ENCODE measurements around the gene WT1. TPM values are rescaled to one million over a fixed set of nuclear protein-coding genes. Genes with fewer than 3 reads are reported as not detected.

WT1 gene
- total RNA-seq, 1 donor from 2014 or later: not detected

DNA sequence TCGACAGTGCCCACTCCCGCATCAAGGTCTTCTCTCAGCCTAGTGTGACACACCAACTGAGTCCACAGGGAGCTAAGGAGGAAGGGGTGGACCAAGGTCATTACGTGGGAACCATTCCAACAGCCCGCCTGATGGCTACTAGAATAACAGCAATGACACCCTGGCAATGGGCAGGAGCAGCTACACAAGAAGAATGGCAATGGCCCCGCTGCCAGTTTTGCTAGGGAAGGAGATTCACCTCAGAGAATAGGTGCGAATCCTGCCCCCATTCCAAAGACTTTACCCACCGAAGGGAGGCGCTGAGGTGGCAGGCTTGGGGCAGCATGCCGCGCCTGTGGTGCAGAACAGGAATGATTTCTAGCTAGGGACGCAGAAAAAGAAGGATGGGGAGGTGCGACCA lies 9.1 kb downstream of the WT1 start:
- intact Hi-C loops (cut with micrococcal nuclease): loop anchor here (2.0 kb wide), 1 partner anchor 15 kb away; no protein-coding TSS in a partner anchor

- intact Hi-C loops (cut with micrococcal nuclease): loop anchor here (2.0 kb wide), 1 partner anchor 15 kb away; no protein-coding TSS in a partner anchor
These were observed 9.6 kb downstream of the WT1 start for GRCh38 chr11:32425761-32426160.

DNA sequence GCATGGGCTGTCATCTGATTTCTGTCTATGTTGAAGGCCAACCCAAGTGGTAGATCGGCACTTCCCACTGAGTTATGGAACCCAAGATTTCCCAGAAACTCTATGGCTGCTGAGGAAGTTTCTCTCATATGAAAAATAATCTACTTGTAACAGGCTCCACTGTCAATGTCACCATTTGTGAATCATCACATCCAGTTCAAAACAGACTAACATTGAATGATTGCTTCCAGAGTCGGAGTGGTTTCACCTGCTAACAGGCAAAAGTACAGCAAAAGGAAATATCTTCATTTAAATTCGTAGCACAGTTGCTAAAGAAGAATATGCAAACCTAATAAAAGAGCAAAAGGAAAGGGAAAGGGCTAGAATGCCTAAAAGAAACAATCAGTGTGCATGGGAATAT lies 12.8 kb downstream of the WT1 start:
- intact Hi-C loops (cut with micrococcal nuclease): loop anchor here (5.0 kb wide), 2 partner anchors 50 to 90 kb away; no protein-coding TSS in a partner anchor

DNA sequence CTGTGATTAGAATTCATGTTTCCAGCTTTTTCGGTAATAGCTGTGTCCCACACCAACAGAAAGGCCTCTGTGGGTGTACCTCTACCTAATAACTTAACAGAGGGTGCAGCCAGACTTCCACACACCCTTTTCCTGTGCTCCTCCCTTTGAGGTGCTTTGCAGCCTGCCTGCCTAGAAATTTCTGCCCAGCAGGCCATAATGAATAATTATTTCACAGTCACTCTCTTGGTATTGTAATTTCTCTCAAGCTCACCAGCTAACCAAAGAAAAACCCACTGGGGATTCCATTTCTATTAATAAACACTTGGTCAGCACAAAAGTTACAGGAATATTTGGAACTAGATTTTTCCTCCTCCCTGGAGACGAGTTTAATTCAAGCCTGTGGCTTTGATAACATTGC lies 13.3 kb downstream of the WT1 start:
- intact Hi-C loops (cut with micrococcal nuclease): loop anchor here (5.0 kb wide), 2 partner anchors 50 to 90 kb away; no protein-coding TSS in a partner anchor

DNA sequence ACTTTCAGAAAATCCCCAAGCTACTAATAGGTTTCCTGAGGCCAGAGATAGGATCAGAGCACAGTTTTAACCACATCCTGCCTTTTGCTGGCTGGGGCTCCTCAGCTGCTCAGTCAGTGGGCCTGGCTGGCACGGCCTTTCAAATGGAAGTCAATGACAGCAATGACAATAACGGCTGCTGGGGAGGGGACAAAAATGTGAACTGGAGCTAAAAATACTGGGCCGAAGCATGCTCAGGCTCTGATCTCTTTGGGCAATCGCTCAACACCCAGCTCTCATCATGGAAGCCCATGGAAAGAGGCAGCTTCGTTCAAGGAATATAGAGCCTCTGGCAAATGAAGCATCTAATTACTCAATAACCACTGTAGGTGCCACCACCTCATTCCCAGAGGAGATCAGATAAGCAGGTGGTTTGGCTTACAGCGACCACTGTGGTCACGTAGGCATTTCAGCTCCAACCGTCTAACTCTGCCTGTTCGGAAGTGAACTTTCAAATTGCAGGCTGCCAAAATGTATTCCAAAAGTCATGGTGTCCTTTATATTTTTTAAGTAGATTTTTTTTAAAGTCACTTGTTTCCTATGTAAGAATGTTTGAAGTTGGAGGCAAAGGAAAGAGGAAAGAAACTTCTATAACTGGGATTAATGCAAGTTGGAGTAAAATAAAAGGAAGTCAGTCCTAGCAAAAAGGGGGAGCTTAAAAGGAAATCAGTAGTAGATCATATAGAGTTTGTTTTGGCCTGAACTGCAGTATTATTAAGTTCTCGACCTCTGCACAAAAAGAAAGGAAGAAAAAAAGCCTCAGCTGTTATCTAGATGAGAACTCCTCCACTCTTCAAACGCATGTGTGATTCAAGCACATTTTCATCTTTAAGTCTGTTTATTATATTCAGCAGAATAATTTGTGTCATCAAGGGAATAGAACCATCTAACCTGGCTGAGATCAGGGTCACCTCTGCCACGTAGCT lies 14.1 kb downstream of the WT1 start:
- intact Hi-C loops (cut with micrococcal nuclease): loop anchor here (1.0 to 5.0 kb wide), 3 partner anchors 49 to 162 kb away; partner anchors contain the start of gene EIF3M

GRCh38 chr11:32420139-32420538 lies 15.2 kb downstream of the WT1 start:
- intact Hi-C loops (cut with micrococcal nuclease): loop anchor here (1.0 to 5.0 kb wide), 3 partner anchors 48 to 163 kb away; partner anchors contain the start of gene EIF3M

DNA sequence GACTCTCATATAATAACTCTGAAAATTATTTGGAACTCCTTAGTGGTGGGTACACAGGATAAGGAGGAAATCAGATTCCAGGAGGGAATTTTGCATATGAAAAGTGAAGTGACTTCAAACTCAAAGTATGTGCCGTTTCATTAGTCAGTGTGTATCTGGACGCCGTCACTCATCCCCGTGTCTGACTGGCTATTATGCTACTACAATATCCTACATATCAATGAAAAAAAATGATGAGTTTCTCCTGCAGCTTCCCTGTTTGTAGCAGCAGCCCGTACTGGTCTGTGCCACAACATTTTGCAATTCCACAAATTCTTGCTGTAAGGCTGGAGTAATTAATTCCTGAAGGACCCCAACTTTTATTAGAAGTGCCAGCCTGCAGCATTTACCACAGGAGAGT lies 16.5 kb downstream of the WT1 start:
- intact Hi-C loops (cut with micrococcal nuclease): no loop called here

DNA sequence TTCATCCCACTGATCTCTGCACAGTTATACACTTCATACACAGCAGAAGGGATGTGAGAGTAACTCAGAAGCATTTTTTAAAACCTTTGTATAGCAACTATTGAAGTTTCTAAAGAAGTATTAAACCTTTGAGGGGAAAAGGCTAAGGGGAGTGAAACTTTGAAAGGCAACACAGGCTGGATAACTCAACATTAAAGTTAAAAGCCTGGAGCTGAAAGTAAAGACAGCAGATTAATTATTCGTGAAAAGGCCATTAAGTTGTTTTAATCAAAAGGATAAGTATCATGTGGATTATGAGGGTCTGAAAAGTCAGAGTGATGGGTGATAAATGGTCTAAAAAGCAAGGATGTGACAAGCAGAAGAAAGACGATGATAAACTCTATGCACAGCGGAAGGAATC lies 17.5 kb downstream of the WT1 start:
- intact Hi-C loops (cut with micrococcal nuclease): no loop called here

DNA sequence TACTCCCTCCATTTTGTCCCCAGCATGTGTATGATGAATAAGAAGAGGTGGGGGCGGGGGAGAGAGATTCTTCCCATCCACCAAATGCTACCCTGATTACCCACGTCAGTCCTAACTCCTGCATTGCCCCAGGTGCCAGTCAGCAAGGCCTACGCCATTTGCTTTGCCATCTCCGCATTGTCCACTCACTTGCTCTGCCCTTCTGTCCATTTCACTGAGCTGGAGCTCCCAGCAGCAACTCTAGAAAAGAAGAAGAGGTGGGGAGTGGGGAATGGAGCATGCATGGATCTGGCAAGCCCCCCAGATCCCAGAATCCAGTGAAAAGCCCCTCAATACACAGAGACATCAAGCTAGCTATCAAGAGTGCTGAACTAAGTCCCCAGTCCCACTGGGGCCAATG lies 19.0 kb downstream of the WT1 start:
- intact Hi-C loops (cut with micrococcal nuclease): no loop called here

DNA sequence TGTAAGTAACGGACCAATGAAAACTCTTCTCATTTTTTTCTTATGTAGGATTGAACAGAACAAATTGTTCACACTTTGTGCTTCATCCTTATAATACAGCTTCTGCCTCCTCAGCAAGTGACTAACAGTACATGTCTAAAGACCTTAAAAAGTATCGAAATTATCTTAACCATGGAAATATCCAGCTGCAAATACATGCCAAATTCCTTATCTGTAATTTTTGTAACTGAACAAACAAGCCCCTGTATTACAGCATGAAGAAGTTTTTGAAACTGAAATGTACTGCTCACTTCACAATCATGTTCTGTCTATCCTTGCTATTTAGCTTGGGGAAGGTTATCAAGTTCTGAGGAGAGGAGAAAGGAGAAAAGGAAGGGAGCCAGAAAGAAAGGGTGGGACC lies 20.4 kb downstream of the WT1 start:
- intact Hi-C loops (cut with micrococcal nuclease): no loop called here

DNA sequence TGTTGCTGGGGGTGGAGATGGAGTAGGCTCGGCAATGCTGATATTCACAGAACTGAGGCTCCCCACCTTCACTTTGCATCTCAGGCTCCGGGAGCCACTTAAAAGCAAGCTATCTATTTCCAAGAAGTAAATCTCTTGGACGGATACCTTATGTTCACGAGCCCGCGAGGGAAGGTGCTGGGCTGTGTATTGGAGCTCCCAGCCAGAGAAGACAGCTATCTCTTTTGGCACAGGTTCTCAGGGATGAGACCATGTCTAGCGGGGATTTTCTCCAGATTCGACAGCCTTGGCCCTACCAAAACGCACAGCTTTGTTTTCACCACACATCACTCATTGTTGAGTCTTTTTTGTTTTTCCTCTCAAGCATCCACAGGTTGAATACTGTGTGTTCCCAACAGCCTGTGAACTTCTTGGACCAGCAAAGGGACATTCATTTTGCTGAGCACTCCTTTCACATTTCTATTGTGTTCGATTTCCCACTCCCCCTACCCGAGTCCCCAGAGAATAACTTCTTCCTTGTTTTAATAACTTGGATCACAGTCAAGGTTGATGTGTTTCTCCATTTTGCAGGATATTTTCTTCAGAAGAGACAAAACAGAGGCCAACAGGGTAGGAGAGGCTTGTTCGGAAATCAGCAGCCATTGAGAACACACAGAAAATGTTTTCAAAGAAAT lies 23.3 kb downstream of the WT1 start:
- intact Hi-C loops (cut with micrococcal nuclease): no loop called here

- intact Hi-C loops (cut with micrococcal nuclease): no loop called here
These were observed 29.7 kb downstream of the WT1 start for GRCh38 chr11:32405592-32405991.

GRCh38 chr11:32402836-32403235 lies 32.5 kb downstream of the WT1 start:
- intact Hi-C loops (cut with micrococcal nuclease): no loop called here

DNA sequence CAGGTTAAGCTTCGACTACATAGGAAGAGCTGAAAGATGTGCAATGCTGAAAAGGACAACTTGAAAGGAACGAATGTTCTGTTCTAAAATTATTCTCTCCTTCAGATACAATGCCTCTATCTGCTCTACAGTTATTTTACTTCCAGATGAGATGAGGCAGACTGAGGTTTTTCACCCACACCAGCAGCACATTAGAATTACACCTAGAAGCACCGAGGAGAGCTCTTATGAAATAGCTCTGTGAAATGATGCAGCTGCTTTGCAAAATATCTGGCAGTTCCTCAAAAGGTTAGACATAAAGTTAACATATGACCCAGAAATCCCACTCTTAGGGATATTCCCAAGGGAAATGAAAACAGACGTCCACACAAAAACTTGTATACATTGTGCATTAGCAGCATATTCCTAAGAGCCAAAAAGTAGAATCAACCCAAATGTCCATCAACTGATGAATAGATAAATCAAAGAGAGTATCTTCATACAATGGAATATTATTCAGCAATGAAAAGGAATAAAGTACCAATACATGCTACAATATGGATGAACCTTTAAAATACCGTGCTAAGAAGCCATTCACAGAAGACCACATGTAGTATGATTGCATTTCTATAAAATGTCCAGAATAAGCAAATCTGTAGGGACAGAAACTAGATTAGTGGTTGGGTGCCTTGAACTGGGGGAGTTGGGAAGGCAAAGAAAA lies 34.5 kb downstream of the WT1 start:
- intact Hi-C loops (cut with micrococcal nuclease): no loop called here

- intact Hi-C loops (cut with micrococcal nuclease): no loop called here
These were observed 35.1 kb downstream of the WT1 start for GRCh38 chr11:32400196-32400595.

- intact Hi-C loops (cut with micrococcal nuclease): no loop called here
These were observed 38.3 kb downstream of the WT1 start for GRCh38 chr11:32396991-32397390.

DNA sequence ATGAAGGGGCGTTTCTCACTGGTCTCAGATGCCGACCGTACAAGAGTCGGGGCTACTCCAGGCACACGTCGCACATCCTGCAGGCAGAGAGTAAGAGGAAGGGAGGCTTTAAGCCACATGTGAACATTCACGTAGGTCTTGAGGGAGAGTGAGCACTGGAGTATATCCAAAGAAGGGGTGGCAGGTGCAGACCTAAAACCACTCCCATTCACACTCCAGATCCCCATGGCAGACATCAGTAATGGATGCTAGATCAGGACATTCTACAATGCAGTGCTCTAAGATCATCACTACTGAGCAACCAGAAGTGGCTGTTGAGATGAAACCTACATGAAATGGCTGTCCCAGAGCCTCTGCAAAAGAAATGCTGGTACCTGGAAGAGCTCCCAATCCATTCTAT lies 39.0 kb downstream of the WT1 start:
- intact Hi-C loops (cut with micrococcal nuclease): no loop called here

- intact Hi-C loops (cut with micrococcal nuclease): no loop called here
These were observed 40.2 kb downstream of the WT1 start for GRCh38 chr11:32395127-32395526.

DNA sequence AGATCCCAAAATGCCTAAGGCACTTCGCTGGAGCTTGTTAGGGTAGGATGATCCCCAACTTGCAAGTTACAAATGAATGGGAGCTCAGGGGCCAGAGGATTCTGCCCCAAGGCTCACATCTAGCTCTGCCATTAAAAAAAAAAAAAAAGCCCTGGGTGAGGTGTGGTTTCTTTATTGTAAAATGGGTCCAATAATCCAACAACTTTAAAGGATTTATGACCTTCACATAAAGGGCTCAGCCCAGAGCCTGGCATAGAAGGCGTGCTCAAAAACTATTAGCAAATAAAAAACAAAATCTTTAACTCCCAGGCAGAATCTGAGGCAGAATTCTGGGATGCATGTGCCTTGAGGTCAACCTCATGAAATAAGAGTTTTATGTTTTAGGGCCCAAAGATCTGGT lies 42.5 kb downstream of the WT1 start:
- intact Hi-C loops (cut with micrococcal nuclease): no loop called here

- intact Hi-C loops (cut with micrococcal nuclease): no loop called here
These were observed 43.3 kb downstream of the WT1 start for GRCh38 chr11:32391956-32392553.

DNA sequence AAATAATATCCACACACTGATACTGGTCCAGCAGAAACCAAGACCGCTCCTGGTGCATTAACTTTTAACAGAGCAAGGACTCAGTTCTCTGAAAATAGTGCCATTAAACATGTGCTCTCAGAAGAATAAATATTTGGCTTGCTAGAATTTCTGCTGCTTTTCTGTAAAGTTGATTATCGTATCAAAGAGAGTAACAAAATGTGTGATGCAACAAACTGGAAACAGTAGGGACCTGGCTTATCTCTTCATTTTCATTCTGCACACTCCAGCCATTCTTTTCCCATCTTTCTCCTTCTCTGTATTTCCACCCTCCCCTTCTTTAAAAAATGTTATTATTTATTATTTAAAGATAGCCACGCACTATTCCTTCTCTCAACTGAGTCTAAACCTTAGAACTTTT lies 43.9 kb downstream of the WT1 start:
- intact Hi-C loops (cut with micrococcal nuclease): no loop called here

Measured in T-helper 2 cell treated with Interferon-gamma antibody and Interleukin-4, amounts not matched to agents 100 ng/mL and 5 ng/mL, for 36 hours (primary cell).